Measurements from ENCODE around the gene SLC26A3. TPM values are rescaled to one million over a fixed set of nuclear protein-coding genes. Genes with fewer than 3 reads are reported as not detected.

Gene SLC26A3
- total RNA-seq, 2 donors from 2014 or later = 973 to 1,169 TPM

GRCh38 chr7:107837145-107837512 lies 34.1 kb upstream of the SLC26A3 start:
- H3K27me3 ChIP-seq = no peaks in the 10 kb centered on the region
- DNase-seq = no peak
- no peaks in the 10 kb centered on the region for H3K4me1 ChIP-seq
- no peak overlapping the region for H3K4me3 ChIP-seq
- intact Hi-C loops (cut with DNase I) = no loop called here
- H3K9ac ChIP-seq (ENCODE audit: low read depth in 2 of 2, low read length in 2 of 2) = no peak overlapping the region
- H3K9me3 ChIP-seq = no peaks in the 10 kb centered on the region
- TF ChIP-seq CTCF (IDR thresholded peaks at IDR 0.05) = no peak
- H3K27ac ChIP-seq = no peak overlapping the region
- H3K36me3 ChIP-seq = no peaks in the 10 kb centered on the region

DNA sequence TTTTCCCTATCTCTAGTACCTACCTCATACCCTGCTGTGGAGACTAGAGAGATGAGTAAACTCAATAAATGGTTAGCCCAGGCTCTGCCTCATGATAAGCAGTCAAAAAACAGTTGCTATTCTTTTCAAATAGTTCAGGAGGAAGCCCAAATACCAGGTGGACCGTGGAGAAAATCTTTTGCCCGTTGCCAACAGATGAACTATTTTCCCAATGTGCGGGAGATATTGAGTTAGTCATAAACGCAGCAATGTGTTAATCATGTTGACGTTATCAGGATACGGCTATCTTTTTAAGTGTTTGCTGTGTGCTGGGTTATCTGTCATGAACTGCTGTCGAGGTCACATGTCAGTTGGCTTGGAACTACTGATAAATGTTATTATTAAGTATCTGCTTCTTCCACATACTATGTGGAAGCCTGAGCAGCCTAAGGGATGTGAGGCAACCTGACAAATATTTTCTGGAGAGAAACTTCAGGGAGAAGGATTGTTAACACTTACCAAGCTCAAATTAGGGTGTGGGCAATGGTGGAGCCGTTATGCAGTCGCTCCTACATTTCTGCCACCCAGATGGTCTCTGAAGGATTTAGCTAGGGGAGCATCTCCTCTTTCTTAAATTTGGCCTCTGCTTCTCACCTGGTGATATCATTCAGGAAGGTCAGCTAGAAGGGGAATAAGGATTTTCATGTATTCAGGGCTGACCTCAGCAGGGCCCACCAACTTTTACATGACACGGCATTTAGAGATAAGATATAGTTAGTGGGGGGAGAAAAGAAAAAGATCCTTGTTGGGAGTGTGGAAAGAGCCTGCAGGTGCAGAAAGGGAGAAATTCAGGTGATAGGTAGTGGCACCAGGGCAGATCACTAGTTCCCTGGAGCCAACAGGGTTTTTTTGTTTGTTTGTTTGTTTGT lies 33.5 kb upstream of the SLC26A3 start:
- Histone ChIP-seq H3K4me3 (no peak overlapping the region), H3K27me3 (no peaks in the 10 kb centered on the region), H3K9me3 (no peaks in the 10 kb centered on the region), H3K9ac (ENCODE audit: low read depth in 2 of 2, low read length in 2 of 2) (no peak overlapping the region), H3K27ac (no peak overlapping the region), H3K4me1 (no peaks in the 10 kb centered on the region), H3K36me3 (no peaks in the 10 kb centered on the region)
- no peak for TF ChIP-seq CTCF (IDR thresholded peaks at IDR 0.05)
- intact Hi-C loops (cut with DNase I) = no loop called here
- no peak for DNase-seq

DNA sequence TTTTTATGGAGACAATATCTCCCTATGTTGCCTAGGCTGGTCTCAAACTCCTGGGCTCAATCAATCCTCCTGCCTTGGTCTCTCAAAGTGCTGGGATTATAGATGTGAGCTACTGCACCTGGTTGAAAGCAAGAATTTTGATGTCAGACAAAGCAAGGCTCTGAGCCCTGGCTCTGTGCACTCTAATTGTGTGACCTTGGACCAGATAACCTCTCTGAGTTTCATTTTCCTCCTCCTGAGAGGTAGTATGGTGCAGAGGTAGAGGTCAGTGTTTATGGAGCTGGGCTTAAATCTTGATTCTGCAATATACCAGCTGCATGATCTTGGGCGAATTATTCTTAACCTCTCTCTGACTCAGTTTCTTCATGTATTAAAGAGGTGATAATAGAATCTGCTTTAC lies 31.4 kb upstream of the SLC26A3 start:
- intact Hi-C loops (cut with DNase I) = no loop called here
- no peaks in the 10 kb centered on the region for H3K4me1 ChIP-seq

DNA sequence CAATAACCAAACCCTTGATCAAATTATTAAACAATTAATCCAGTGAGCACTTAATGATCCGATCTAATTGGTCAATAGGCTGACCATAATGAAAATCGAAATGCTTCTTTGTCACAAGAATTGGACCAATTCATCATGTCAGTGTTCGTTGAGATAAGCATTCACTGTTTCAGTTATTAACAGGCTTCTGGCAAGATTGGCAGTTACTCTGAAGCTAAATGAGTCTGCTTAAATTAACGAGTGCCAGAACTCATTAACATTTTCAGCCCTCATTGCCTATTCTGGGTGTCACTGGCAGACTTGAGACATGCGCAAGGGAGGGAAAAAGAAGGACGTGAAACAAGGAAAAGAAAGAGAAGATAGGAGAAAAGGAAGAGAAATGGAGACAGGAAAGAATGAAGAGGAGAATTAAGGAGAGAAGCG lies 30.7 kb upstream of the SLC26A3 start:
- Histone ChIP-seq H3K4me3 (no peak overlapping the region), H3K4me1 (no peaks in the 10 kb centered on the region), H3K27ac (no peak overlapping the region), H3K9me3 (no peaks in the 10 kb centered on the region), H3K9ac (ENCODE audit: low read depth in 2 of 2, low read length in 2 of 2) (no peak overlapping the region), H3K36me3 (no peaks in the 10 kb centered on the region), H3K27me3 (no peaks in the 10 kb centered on the region)
- DNase-seq = no peak
- intact Hi-C loops (cut with DNase I) = no loop called here
- TF ChIP-seq CTCF (IDR thresholded peaks at IDR 0.05) = no peak

More for the DNA sequence above, 31.4 kb upstream of the SLC26A3 start:
- TF ChIP-seq CTCF (IDR thresholded peaks at IDR 0.05) = no peak
- no peak for DNase-seq
- H3K36me3 ChIP-seq = no peaks in the 10 kb centered on the region
- no peak overlapping the region for H3K9ac ChIP-seq (ENCODE audit: low read depth in 2 of 2, low read length in 2 of 2)
- H3K27me3 ChIP-seq = no peaks in the 10 kb centered on the region
- no peak overlapping the region for H3K27ac ChIP-seq
- H3K4me3 ChIP-seq = no peak overlapping the region
- H3K9me3 ChIP-seq = no peaks in the 10 kb centered on the region

- peak overlapping the region; percentile 37 for H3K27ac ChIP-seq
Observed at GRCh38 chr7:107830420-107830819, 27.4 kb upstream of the SLC26A3 start.

More at GRCh38 chr7:107830420-107830819, 27.4 kb upstream of the SLC26A3 start:
- Histone ChIP-seq H3K4me3 (no peak overlapping the region), H3K27me3 (no peaks in the 10 kb centered on the region), H3K36me3 (no peaks in the 10 kb centered on the region), H3K9me3 (no peaks in the 10 kb centered on the region), H3K9ac (ENCODE audit: low read depth in 2 of 2, low read length in 2 of 2) (no peak overlapping the region), H3K4me1 (no peaks in the 10 kb centered on the region)
- no peak for DNase-seq
- no peak for TF ChIP-seq CTCF (IDR thresholded peaks at IDR 0.05)
- intact Hi-C loops (cut with DNase I) = no loop called here
